Trophoblast cell (in vitro differentiated cells and primary cell): ENCODE measurements around the gene CTDSPL2.
A peak's percentile ranks its signal among the peaks of the same experiment; 100 is the strongest.
"Not testable (repeated sequence)": the region's sequence is repeated elsewhere in the genome, so short reads cannot be mapped to it uniquely, and the experiment has no call there.

ENCODE experiments used
- DNase-seq, 2 donors: peaks; one replicate each; pipeline ENCODE4 v3.0.0-alpha.2; 2016
- H2AFZ ChIP-seq: 2 replicates; pipeline ENCODE4 v1.6.1; 2013; ENCODE audit warnings: low read length, moderate library complexity, mild to moderate bottlenecking; ENCODE audit not compliant: insufficient read depth, poor library complexity
- H2AK5ac ChIP-seq: 2 replicates; pipeline ENCODE4 v1.6.1; 2013; ENCODE audit warnings: mild to moderate bottlenecking, low read length
- H2BK120ac ChIP-seq: 2 replicates; pipeline ENCODE4 v1.6.1; 2013; ENCODE audit warnings: low read length, mild to moderate bottlenecking, moderate library complexity; ENCODE audit not compliant: insufficient read depth, poor library complexity
- H2BK12ac ChIP-seq: 2 replicates; pipeline ENCODE4 v1.6.1; 2013; ENCODE audit warnings: mild to moderate bottlenecking, low read length, moderate library complexity
- H2BK5ac ChIP-seq: 2 replicates; pipeline ENCODE4 v1.6.1; 2013; ENCODE audit warnings: low read length, low read depth, moderate library complexity, mild to moderate bottlenecking; ENCODE audit not compliant: poor library complexity
- H3K14ac ChIP-seq: 2 replicates; pipeline ENCODE4 v1.6.1; 2013; ENCODE audit warnings: mild to moderate bottlenecking, low read length
- H3K18ac ChIP-seq: 2 replicates; pipeline ENCODE4 v1.6.1; 2013; ENCODE audit warnings: mild to moderate bottlenecking, low read length
- H3K23ac ChIP-seq: 2 replicates; pipeline ENCODE4 v1.6.1; 2013; ENCODE audit warnings: low read length
- H3K27ac ChIP-seq: 2 replicates; pipeline ENCODE4 v1.5.1; 2013; ENCODE audit warnings: low read depth, mild to moderate bottlenecking, inconsistent platforms, low read length, moderate library complexity
- H3K27me3 ChIP-seq: 2 replicates; pipeline ENCODE4 v1.6.1; 2013; ENCODE audit warnings: inconsistent platforms, mild to moderate bottlenecking, low read length, moderate library complexity; ENCODE audit not compliant: insufficient read depth
- H3K36me3 ChIP-seq, 2 experiments: 1 replicate in 1 of 2; 2 replicates in 1 of 2; pipeline ENCODE4 v1.6.1; 2013; ENCODE audit warnings: low read length in 2 of 2, mild to moderate bottlenecking in 2 of 2, moderate library complexity in 1 of 2; ENCODE audit not compliant: insufficient read depth in 2 of 2, control insufficient read depth in 1 of 2
- H3K4ac ChIP-seq: 2 replicates; pipeline ENCODE4 v1.6.1; 2013; ENCODE audit warnings: low read depth, mild to moderate bottlenecking, low read length, moderate library complexity
- H3K4me1 ChIP-seq, 2 experiments: 1 replicate in 1 of 2; 2 replicates in 1 of 2; pipeline ENCODE4 v1.6.1; 2013; ENCODE audit warnings: low read length in 2 of 2, mild to moderate bottlenecking in 2 of 2, moderate library complexity in 1 of 2; ENCODE audit not compliant: insufficient read depth in 2 of 2, control insufficient read depth in 1 of 2
- H3K4me2 ChIP-seq: 2 replicates; pipeline ENCODE4 v1.6.1; 2013; ENCODE audit warnings: inconsistent platforms, mild to moderate bottlenecking, low read length, moderate library complexity
- H3K4me3 ChIP-seq: 2 replicates; pipeline ENCODE4 v1.5.1; 2013; ENCODE audit warnings: mild to moderate bottlenecking, low read depth, low read length, inconsistent platforms
- H3K79me1 ChIP-seq: one replicate; pipeline ENCODE4 v1.6.1; 2013; ENCODE audit warnings: low read length
- H3K79me2 ChIP-seq: 2 replicates; pipeline ENCODE4 v1.6.1; 2013; ENCODE audit warnings: low read length, mild to moderate bottlenecking; ENCODE audit not compliant: control insufficient read depth, insufficient read depth, poor library complexity
- H3K9ac ChIP-seq: 2 replicates; pipeline ENCODE4 v1.6.1; 2013; ENCODE audit warnings: mild to moderate bottlenecking, low read length
- H3K9me3 ChIP-seq: 2 replicates; pipeline ENCODE4 v1.6.1; 2013; ENCODE audit warnings: low read depth, mild to moderate bottlenecking, control low read depth, inconsistent platforms, low read length; ENCODE audit not compliant: insufficient read depth
- H4K12ac ChIP-seq: 2 replicates; pipeline ENCODE4 v1.6.1; 2013; ENCODE audit warnings: low read depth, mild to moderate bottlenecking, low read length, moderate library complexity
- H4K8ac ChIP-seq: 2 replicates; pipeline ENCODE4 v1.6.1; 2013; ENCODE audit warnings: low read depth, mild to moderate bottlenecking, low read length, moderate library complexity
- H4K91ac ChIP-seq: one replicate; pipeline ENCODE4 v1.6.1; 2013; ENCODE audit warnings: low read depth, mild to moderate bottlenecking, low read length, moderate library complexity
- WGBS: extraction: QIAGEN DNeasy Blood & Tissue Kit; methylation state at CpG from one replicate; pipeline ENCODE4 v1.1.7; 2013; ENCODE audit warnings: missing lambda C conversion rate; ENCODE audit not compliant: insufficient read length, insufficient coverage; ENCODE audit errors: extremely low coverage; 5-methylcytosine and 5-hydroxymethylcytosine counted together

CTDSPL2 gene

DNA sequence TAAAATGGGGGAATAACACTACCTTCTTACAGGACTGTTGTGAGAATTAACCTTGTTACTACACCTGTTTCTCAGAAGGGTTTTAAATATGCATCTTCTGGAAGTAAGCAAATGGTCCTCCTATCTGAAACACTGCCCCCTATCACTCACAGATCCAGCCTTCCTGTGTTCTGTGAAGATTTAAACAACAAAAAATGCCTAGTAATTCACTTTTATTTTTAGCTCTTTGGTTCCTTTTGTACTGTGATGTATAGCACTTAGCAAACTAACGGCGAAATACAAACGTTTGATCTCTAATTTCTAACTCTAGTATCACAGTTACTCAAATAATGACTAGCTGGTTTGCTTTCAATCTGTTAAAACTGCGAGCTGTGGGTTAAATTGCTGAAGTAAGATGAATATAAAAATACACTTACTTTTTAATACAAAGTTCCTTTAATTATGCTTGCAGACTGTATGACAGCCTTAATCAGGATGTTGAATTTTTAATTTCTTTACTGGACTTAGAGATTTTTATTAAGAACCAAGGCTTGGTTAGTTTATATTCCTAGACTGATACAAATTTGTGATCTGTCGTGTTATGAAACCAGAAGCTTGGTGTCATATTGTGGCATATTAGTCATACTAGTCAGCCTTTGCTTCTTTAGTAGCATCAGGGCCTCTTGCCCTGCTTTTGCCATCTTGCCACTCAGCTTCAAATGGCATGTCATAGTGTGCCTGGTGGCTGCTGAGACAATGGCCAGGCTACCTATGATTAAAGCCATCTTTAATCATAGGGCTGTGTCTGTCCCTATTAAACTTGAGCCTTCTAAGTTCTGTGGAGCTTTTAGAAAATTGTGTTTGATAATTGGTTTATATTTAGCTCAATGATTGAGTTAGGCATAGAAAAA, 118.7 kb downstream of the CTDSPL2 start:
- Histone ChIP-seq H2BK12ac (no peak overlapping the region), H3K4me1 (no peaks in the 10 kb centered on the region), H2AK5ac (no peak overlapping the region), H3K4me2 (no peak overlapping the region), H3K27me3 (no peaks in the 10 kb centered on the region), H3K4me3 (no peak overlapping the region), H3K18ac (no peak overlapping the region), H3K27ac (no peak overlapping the region), H2AFZ (no peak overlapping the region), H2BK5ac (no peak overlapping the region), H3K9me3 (no peaks in the 10 kb centered on the region), H3K14ac (no peak overlapping the region), H3K79me1 (no peaks in the 10 kb centered on the region), H3K9ac (no peak overlapping the region), H4K12ac (no peak overlapping the region), H3K23ac (no peak overlapping the region), H3K79me2 (peaks cover 2% of the 10 kb centered on the region), H3K36me3 (peaks cover 4 to 5% of the 10 kb centered on the region in 2 experiments), H4K8ac (no peak overlapping the region), H2BK120ac (no peak overlapping the region), H3K4ac (peak overlapping the region; percentile 29), H4K91ac (no peak overlapping the region)
- DNase-seq, result peak; percentile 10 to 20
- no CpG with 5 or more reads among the region's 5 CpGs for WGBS

DNA sequence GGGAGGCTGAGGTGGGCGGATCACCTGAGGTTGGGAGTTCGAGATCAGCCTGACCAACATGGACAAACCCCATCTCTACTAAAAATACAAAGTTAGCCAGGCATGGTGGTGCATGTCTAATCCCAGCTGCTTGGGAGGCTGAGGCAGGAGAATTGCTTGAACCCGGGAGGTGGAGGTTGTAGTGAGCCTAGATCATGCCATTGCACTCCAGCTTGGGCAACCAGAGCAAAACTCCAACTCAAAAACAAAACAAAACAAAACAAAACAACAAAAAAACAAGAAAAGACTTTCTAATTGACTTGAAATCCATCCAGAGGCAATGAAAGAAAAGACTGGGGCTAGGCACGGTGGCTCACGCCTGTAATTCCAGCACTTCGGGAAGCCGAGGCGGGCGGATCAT, 121.7 kb downstream of the CTDSPL2 start:
- peaks cover 19 to 22% of the 10 kb centered on the region in 2 experiments for H3K36me3 ChIP-seq
- not testable (repeated sequence) for H2BK120ac ChIP-seq, H3K4me3 ChIP-seq, H3K79me1 ChIP-seq, H2AFZ ChIP-seq, H3K4ac ChIP-seq, H3K27me3 ChIP-seq, H3K79me2 ChIP-seq, H2AK5ac ChIP-seq, H4K8ac ChIP-seq, H2BK5ac ChIP-seq, H3K27ac ChIP-seq, H3K9ac ChIP-seq, H3K4me1 ChIP-seq, H4K91ac ChIP-seq, DNase-seq, H3K14ac ChIP-seq, H4K12ac ChIP-seq, H3K4me2 ChIP-seq, H2BK12ac ChIP-seq, H3K9me3 ChIP-seq, H3K18ac ChIP-seq, H3K23ac ChIP-seq
- no CpG with 5 or more reads among the region's 9 CpGs for WGBS

DNA sequence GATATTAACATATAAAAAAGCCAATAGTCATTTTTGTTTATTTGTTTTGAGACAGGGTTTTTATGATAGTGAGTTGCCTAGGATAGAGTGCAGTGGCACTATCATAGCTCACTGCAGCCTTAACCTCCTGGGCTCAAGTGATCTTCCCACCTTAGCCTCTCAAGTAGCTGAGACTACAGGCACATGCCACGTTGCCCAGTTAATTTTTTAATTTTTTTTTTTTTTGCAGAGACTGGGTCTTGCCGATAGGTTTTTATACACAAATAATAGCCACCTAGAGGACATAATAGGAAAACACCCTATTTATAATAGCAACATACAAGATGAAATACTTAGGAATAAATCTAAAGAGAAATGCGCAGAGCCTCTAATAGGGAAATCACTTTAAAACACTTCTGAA, 122.8 kb downstream of the CTDSPL2 start:
- Histone ChIP-seq H3K9me3 (no peaks in the 10 kb centered on the region), H3K23ac (no peak overlapping the region), H3K27ac (no peak overlapping the region), H3K18ac (no peak overlapping the region), H2BK5ac (no peak overlapping the region), H3K36me3 (peaks cover 21 to 25% of the 10 kb centered on the region in 2 experiments), H3K4me2 (no peak overlapping the region), H3K4ac (no peak overlapping the region), H3K14ac (no peak overlapping the region), H4K91ac (no peak overlapping the region), H3K27me3 (no peaks in the 10 kb centered on the region), H3K79me2 (no peaks in the 10 kb centered on the region), H4K8ac (no peak overlapping the region), H2AFZ (no peak overlapping the region), H4K12ac (no peak overlapping the region), H3K79me1 (peaks cover 2% of the 10 kb centered on the region), H3K4me1 (peaks cover 2 to 3% of the 10 kb centered on the region in 2 experiments), H2BK12ac (no peak overlapping the region), H2AK5ac (no peak overlapping the region), H2BK120ac (no peak overlapping the region), H3K9ac (no peak overlapping the region), H3K4me3 (no peak overlapping the region)
- peak in 1 of 2 donors; percentile 34 for DNase-seq
- WGBS, result no CpG with 5 or more reads among the region's 3 CpGs

DNA sequence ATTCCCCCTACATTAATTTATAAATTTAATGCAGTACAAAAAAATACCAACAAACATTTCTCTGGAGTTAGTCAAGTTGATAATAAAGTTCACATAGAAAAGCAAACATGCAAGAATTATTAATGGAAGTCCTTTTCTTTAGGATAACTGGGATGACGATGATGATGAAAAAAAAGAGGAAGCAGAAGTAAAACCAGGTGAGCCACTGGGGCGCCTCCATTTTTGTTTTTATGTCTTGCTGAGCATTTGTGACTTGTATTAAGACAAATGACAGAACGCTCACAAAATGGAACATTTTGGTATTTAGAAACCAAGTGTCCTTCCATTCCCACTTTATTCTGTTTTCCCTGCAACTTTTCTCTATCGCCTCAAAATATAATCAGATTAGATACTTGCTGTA, 123.3 kb downstream of the CTDSPL2 start:
- H3K27me3 ChIP-seq, result no peaks in the 10 kb centered on the region
- H4K8ac ChIP-seq, result no peak overlapping the region
- no peak overlapping the region for H3K27ac ChIP-seq
- no peak overlapping the region for H3K4me2 ChIP-seq
- no peak overlapping the region for H3K14ac ChIP-seq
- H3K4me1 ChIP-seq, result peaks cover 2 to 3% of the 10 kb centered on the region in 2 experiments
- peaks cover 2% of the 10 kb centered on the region for H3K79me1 ChIP-seq
- H2BK5ac ChIP-seq, result no peak overlapping the region
- no peak overlapping the region for H4K12ac ChIP-seq
- no peaks in the 10 kb centered on the region for H3K79me2 ChIP-seq
- no peak overlapping the region for H3K4me3 ChIP-seq
- no peaks in the 10 kb centered on the region for H3K9me3 ChIP-seq
- WGBS, result no CpG with 5 or more reads among the region's 4 CpGs
- H3K4ac ChIP-seq, result no peak overlapping the region
- H2AFZ ChIP-seq, result no peak overlapping the region
- no peak overlapping the region for H3K18ac ChIP-seq
- no peak overlapping the region for H2AK5ac ChIP-seq
- H2BK12ac ChIP-seq, result no peak overlapping the region
- no peak for DNase-seq
- no peak overlapping the region for H2BK120ac ChIP-seq
- H3K23ac ChIP-seq, result no peak overlapping the region
- no peak overlapping the region for H4K91ac ChIP-seq
- no peak overlapping the region for H3K9ac ChIP-seq
- H3K36me3 ChIP-seq, result peaks cover 21 to 25% of the 10 kb centered on the region in 2 experiments
